HPDE6-E6E7 (cell line): ENCODE measurements around the gene ZNF284.
"Not testable (repeated sequence)": the region's sequence is repeated elsewhere in the genome, so short reads cannot be mapped to it uniquely, and the experiment has no call there.

Experiments
- DNase-seq: peaks from one replicate; pipeline ENCODE4 v3.0.0; 2011; ENCODE audit warnings: missing footprints; ENCODE audit errors: extremely low spot score

ZNF284 gene

DNA sequence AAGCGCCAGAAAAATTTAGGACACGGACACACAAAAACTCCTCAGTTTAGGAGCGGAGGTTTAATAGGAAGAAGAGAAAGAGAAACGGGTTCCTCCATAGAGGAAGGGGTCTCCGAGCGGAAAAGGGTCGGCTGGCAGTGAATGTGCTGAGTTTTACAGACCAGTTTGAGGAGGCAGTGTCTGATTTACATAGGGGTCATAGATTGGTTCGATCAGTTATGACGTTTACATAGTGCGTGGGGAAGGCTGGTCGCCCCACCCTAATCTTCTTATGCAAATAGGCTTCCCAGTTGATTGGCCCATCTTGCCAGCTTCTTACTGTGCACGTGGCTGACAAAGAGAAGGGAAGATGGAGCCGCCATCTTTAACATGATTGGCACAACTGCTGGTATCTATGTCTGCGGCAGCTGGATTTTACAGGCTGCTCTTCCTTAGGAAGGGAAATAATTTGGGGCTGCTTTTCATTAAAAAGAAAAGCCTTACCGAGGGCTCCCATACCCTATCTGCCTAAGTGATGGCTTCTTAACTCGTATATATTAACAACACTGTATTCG is 40.0 kb downstream of the ZNF284 start:
- peak; percentile 36 for DNase-seq

DNA sequence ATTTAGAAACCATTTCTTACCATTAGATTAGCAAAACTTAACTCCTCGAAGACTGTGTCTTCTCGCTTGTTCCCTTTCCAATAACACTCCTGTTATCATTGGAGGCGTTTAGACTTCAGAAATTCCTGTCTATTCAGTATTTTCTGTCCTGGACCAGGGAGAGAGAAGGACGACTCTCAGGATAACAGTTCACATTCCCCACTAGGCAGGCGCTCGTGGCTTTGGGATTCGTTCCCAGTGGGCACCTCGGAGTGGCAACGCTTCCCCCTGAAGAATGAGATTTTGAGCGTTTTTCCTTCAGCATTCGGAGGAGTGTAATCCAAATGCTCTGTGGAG is 40.8 kb downstream of the ZNF284 start:
- no peak for DNase-seq

DNA sequence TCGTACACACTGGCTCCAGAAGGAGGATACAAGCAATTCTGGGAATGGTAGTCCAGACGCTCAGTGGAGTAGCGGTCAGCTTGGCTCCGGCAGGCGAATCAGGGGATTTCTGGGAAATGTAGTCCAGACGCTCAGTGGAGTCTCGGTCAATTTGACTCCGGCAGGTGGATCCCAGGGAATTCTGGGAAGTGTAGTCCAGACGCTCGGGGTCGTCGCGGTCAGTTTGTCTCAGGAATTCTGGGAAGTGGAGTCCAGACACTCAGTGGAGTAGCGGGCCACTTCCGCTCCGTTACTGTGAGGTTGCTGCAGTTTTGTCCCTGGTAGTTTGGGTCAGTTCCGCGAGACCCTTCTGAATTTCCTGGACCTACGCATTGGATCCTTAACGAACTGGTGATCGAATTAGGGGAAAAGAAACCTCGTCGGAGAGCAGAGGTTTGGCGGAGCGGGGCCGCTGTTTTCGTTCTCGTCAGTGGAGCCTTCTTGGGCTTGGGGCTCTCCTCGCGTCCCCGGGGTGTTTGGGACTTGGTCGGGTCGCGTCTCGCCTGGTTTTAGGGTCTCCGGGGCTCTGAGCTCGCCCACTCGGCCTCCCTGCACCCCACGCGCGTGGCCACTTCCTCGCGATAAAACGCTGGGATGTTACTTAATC is 41.3 kb downstream of the ZNF284 start, which contains the start of gene ZNF225:
Gene ZNF225 (plus strand): TSS at position 262 of the 646 bp plus-strand sequence. CDS start 2,429 bp downstream, outside the sequence.
- peak; percentile 94 for DNase-seq

DNA sequence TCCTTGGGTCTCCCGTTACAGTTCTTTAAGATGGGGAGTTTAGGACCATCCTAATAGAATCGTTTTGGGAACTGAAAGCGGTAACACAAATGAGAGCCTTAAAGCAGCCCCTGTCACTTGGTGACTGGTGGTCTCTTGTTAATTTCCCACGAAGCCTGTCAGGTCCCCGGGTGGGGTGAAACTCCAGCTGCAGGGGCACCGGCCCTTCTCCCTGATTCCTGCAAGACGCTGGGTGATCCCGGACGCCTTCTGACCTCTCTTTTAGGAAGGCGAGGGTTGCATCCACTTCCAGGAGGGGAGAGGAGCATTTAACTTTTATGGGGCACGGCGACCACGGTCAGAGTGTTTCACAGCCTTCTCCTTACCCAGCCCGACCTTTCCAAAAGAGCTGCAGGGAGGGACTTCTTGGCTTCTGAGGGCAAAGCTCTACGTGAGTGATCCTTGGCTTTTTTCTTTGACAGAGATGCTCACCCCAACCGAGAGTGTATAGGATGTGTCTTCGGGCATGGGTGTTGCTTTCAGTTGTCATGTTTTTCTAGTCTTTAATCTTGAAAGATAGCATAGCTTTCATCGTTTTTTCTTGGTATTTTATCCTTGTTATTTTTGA is 41.9 kb downstream of the ZNF284 start:
- DNase-seq, result no peak

DNA sequence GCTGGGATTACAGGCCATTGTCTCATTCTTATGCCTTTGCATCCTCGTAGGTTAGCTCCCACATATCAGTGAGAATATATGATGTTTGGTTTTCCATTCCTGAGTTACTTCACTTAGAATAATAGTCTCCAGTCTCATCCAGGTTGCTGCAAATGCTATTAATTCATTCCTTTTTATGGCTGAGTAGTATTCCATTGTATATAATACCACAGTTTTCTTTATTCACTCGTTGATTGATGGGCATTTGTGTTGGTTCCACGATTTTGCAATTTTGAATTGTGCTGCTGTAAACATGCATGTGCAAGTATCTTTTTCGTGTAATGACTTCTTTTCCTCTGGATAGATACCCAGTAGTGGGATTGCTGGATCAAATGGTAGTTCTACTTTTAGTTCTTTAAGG is 49.2 kb downstream of the ZNF284 start:
- not testable (repeated sequence) for DNase-seq

DNA sequence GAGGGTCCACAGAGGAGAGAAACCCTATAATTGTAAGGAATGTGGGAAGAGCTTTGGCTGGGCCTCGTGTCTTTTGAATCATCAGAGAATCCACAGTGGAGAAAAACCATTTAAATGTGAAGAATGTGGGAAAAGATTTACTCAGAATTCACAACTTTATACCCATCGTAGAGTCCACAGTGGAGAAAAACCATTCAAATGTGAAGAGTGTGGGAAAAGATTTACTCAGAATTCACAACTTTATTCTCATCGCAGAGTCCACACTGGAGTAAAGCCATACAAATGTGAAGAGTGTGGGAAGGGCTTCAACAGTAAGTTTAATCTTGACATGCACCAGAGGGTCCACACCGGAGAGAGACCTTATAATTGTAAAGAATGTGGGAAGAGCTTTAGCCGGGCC is 60.0 kb downstream of the ZNF284 start:
- DNase-seq, result no peak
